ENCODE data around the gene TREM2. TPM values are rescaled to one million over a fixed set of nuclear protein-coding genes. Genes with fewer than 3 reads are reported as not detected.

Gene TREM2
- total RNA-seq, 2 experiments from 2014 or later, result not detected

DNA sequence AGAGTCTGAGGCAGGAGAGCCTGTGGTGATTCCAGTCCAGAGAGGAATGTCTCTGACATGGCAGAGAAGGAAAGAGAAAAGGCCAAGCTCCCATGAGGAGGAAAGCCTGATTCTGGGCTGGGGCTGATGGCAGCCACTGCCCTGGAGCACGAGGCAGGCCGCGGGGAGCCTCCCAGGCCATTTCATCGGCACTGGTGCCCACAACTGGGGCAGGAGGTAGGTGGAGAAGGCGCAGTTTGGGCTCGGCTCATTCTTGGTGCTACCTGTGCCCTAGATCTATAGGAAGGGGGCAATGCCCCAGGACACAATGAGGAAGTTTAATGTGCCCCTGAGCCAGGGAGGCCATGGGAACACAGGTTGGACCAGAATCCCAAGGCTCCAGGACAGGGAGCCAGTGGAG, 6.1 kb downstream of the TREM2 start:
- Histone ChIP-seq H3K9me3 (ENCODE audit: control insufficient read depth in 1 of 2, insufficient read depth in 1 of 2, low read length in 2 of 2) (no peaks in the 10 kb centered on the region), H3K4me1 (ENCODE audit: insufficient read depth, low read length) (no peaks in the 10 kb centered on the region), H3K36me3 (ENCODE audit: insufficient read depth, low read length) (no peaks in the 10 kb centered on the region), H3K4me3 (ENCODE audit: low read length) (no peak overlapping the region), H3K27ac (ENCODE audit: low read depth in 1 of 2, low read length in 2 of 2) (no peak overlapping the region), H3K27me3 (ENCODE audit: control insufficient read depth in 1 of 2, insufficient read depth in 2 of 2, low read length in 2 of 2) (no peaks in the 10 kb centered on the region)
- TF ChIP-seq CTCF (IDR thresholded peaks at IDR 0.05), result no peak
- peaks cover 4% of the 10 kb centered on the region for H3K27me3 Mint-ChIP-seq
- no peaks in the 10 kb centered on the region for H3K36me3 Mint-ChIP-seq (ENCODE audit: low read depth)
- no peaks in the 10 kb centered on the region for H3K4me1 Mint-ChIP-seq (ENCODE audit: low read depth)
- H3K9me3 Mint-ChIP-seq, result no peaks in the 10 kb centered on the region
- ChIA-PET CTCF (no interaction called here), POLR2A (no interaction called here)
- no peak overlapping the region for H3K4me3 Mint-ChIP-seq
- intact Hi-C loops (cut with DNase I, micrococcal nuclease), result loop anchor here in 1 of 2 experiments (5.0 kb wide), 1 partner anchor 39 kb away; no protein-coding TSS in a partner anchor
- ATAC-seq (ENCODE audit: poor library complexity), result no peak
- no peak overlapping the region for H3K27ac Mint-ChIP-seq
- DNase-seq, result no peak

- no peaks in the 10 kb centered on the region for H3K4me1 Mint-ChIP-seq (ENCODE audit: low read depth)
- CTCF ChIA-PET, result no interaction called here
Measured at GRCh38 chr6:41156001-41156400, 6.9 kb downstream of the TREM2 start.

DNA sequence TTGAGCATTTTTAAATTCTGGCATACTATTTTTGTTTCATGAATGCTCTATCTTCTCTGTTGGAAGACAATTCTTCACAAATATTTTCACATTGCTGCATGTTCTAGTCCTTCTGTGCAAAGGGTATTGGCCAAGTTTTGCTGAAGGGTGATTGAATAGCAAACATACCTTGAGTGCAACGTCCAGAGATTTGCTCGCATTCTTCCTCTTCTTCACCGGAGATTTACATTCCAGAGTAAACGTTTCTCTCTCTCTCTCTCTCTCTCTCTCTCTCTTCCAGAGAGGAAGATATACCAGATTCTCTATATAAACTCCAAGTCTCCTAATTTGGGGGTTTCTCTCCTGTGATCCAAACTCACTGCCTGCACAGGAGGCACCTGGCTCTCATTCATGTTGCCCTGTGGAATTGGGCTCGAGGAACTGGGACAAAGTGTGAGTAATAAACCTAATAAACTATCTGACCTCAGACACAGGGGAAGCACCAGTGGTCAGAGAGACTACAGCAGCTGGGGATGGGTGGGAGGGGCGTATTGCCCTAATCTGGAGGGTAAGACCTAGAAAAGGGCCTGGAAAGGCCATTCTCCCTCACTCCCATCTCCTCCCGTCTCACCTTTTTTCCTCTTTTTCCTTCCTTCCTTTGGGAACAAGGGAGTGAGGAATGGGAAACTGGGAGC, 7.6 kb downstream of the TREM2 start:
- CTCF ChIA-PET, result no interaction called here
- H3K27ac ChIP-seq (ENCODE audit: low read depth in 1 of 2, low read length in 2 of 2), result no peak overlapping the region
- Mint-ChIP-seq H3K27ac (no peak overlapping the region), H3K9me3 (no peaks in the 10 kb centered on the region), H3K4me3 (no peak overlapping the region), H3K27me3 (peaks cover 4% of the 10 kb centered on the region), H3K4me1 (ENCODE audit: low read depth) (no peaks in the 10 kb centered on the region), H3K36me3 (ENCODE audit: low read depth) (no peaks in the 10 kb centered on the region)
- no peak for ATAC-seq (ENCODE audit: poor library complexity)
- no peak overlapping the region for H3K4me3 ChIP-seq (ENCODE audit: low read length)
- no peaks in the 10 kb centered on the region for H3K4me1 ChIP-seq (ENCODE audit: insufficient read depth, low read length)
- DNase-seq, result no peak
- no peaks in the 10 kb centered on the region for H3K9me3 ChIP-seq (ENCODE audit: control insufficient read depth in 1 of 2, insufficient read depth in 1 of 2, low read length in 2 of 2)
- no peaks in the 10 kb centered on the region for H3K36me3 ChIP-seq (ENCODE audit: insufficient read depth, low read length)
- POLR2A ChIA-PET, result no interaction called here
- H3K27me3 ChIP-seq (ENCODE audit: control insufficient read depth in 1 of 2, insufficient read depth in 2 of 2, low read length in 2 of 2), result no peaks in the 10 kb centered on the region
- no peak for TF ChIP-seq CTCF (IDR thresholded peaks at IDR 0.05)
- intact Hi-C loops (cut with DNase I, micrococcal nuclease), result loop anchor here in 1 of 2 experiments (5.0 kb wide), 1 partner anchor 38 kb away; no protein-coding TSS in a partner anchor

More at GRCh38 chr6:41156001-41156400, 6.9 kb downstream of the TREM2 start:
- TF ChIP-seq CTCF (IDR thresholded peaks at IDR 0.05), result no peak
- Histone ChIP-seq H3K27ac (ENCODE audit: low read depth in 1 of 2, low read length in 2 of 2) (no peak overlapping the region), H3K9me3 (ENCODE audit: control insufficient read depth in 1 of 2, insufficient read depth in 1 of 2, low read length in 2 of 2) (no peaks in the 10 kb centered on the region), H3K27me3 (ENCODE audit: control insufficient read depth in 1 of 2, insufficient read depth in 2 of 2, low read length in 2 of 2) (no peaks in the 10 kb centered on the region), H3K4me3 (ENCODE audit: low read length) (no peak overlapping the region), H3K36me3 (ENCODE audit: insufficient read depth, low read length) (no peaks in the 10 kb centered on the region), H3K4me1 (ENCODE audit: insufficient read depth, low read length) (no peaks in the 10 kb centered on the region)
- DNase-seq (no peak), ATAC-seq (ENCODE audit: poor library complexity) (no peak)
- POLR2A ChIA-PET, result no interaction called here
- no peak overlapping the region for H3K4me3 Mint-ChIP-seq
- H3K27me3 Mint-ChIP-seq, result peaks cover 4% of the 10 kb centered on the region
- no peaks in the 10 kb centered on the region for H3K36me3 Mint-ChIP-seq (ENCODE audit: low read depth)
- H3K27ac Mint-ChIP-seq, result no peak overlapping the region
- H3K9me3 Mint-ChIP-seq, result no peaks in the 10 kb centered on the region
- intact Hi-C loops (cut with DNase I, micrococcal nuclease), result loop anchor here in 1 of 2 experiments (5.0 kb wide), 1 partner anchor 39 kb away; no protein-coding TSS in a partner anchor
